ENCODE data around the gene UNC13B.
A peak's percentile ranks its signal among the peaks of the same experiment; 100 is the strongest.

UNC13B gene

GRCh38 chr9:35161713-35162604 is at the start of gene UNC13B:
Gene UNC13B (plus strand): TSS chr9:35162009. CDS start chr9:35162284, 275 bp downstream.
- CTCF ChIA-PET = interaction anchor here (0.6 kb wide), 1 partner anchor 31 kb away, joined by 4 read pairs; no protein-coding TSS in a partner anchor
- POLR2A ChIA-PET = interaction anchor here (0.7 to 2.1 kb wide), 8 partner anchors 11 to 328 kb away, joined by 3 to 13 read pairs (median 3); partner anchors contain the start of genes ATOSB, FANCG and RUSC2
- peak; percentile 97 for DNase-seq (ENCODE audit: extremely low spot score)
- TF ChIP-seq FOXA1 (IDR thresholded peaks at IDR 0.05) (no peak), CTBP1 (IDR thresholded peaks at IDR 0.05; ENCODE audit: borderline replicate concordance) (peak; percentile 57; the same call in 1 of the 2 replicates)

- no peak for TF ChIP-seq FOXK2 (IDR thresholded peaks at IDR 0.05)
- TF ChIP-seq SUZ12 (IDR thresholded peaks at IDR 0.05) = no peak
- TF ChIP-seq PKNOX1 (IDR thresholded peaks at IDR 0.05) = no peak
- no peak for TF ChIP-seq ZNF384 (IDR thresholded peaks at IDR 0.05)
- TF ChIP-seq BHLHE40 (IDR thresholded peaks at IDR 0.05; ENCODE audit: borderline replicate concordance) = no peak
- TF ChIP-seq TARDBP (IDR thresholded peaks at IDR 0.05) = no peak
- TF ChIP-seq CTBP1 (IDR thresholded peaks at IDR 0.05; ENCODE audit: borderline replicate concordance) = no peak
- TF ChIP-seq NFRKB (IDR thresholded peaks at IDR 0.05) = no peak
- DNase-seq (ENCODE audit: extremely low spot score) = no peak
- POLR2A ChIA-PET = interaction anchor here (1.9 kb wide), 1 partner anchor 41 kb away, joined by 6 read pairs; no protein-coding TSS in a partner anchor
- CTCF ChIA-PET = no interaction called here
Observed at GRCh38 chr9:35112257-35113020, 49.4 kb upstream of the UNC13B start.

GRCh38 chr9:35114113-35114839 is 47.5 kb upstream of the UNC13B start:
- POLR2A ChIA-PET = interaction anchor here (0.6 to 1.9 kb wide), 8 partner anchors 10 to 381 kb away, joined by 3 to 11 read pairs (median 4); partner anchors contain the start of genes FANCG, STOML2, UNC13B and VCP
- peak; percentile 43 for DNase-seq (ENCODE audit: extremely low spot score)
- TF ChIP-seq ELF4 (IDR thresholded peaks at IDR 0.05) (no peak), LEF1 (IDR thresholded peaks at IDR 0.05; ENCODE audit: borderline replicate concordance) (no peak), BHLHE40 (IDR thresholded peaks at IDR 0.05; ENCODE audit: borderline replicate concordance) (no peak), TARDBP (IDR thresholded peaks at IDR 0.05) (no peak), PKNOX1 (IDR thresholded peaks at IDR 0.05) (0 out of 2 replicates have a peak, but pooled peaks have one; percentile 12), L3MBTL2 (conservative IDR thresholded peaks at IDR 0.05) (no peak)
- CTCF ChIA-PET = interaction anchor here (0.7 kb wide), 1 partner anchor 214 kb away, joined by 3 read pairs; no protein-coding TSS in a partner anchor

- POLR2A ChIA-PET = interaction anchor here (0.6 to 1.9 kb wide), 5 partner anchors 11 to 381 kb away, joined by 3 to 11 read pairs (median 3); partner anchors contain the start of gene STOML2
- TF ChIP-seq ARNT (IDR thresholded peaks at IDR 0.05) = no peak
- CTCF ChIA-PET = interaction anchor here (1.7 kb wide), 1 partner anchor 12 kb away, joined by 4 read pairs; no protein-coding TSS in a partner anchor
- DNase-seq (ENCODE audit: extremely low spot score) = no peak
Observed at GRCh38 chr9:35114840-35115628, 46.8 kb upstream of the UNC13B start.

- ChIA-PET POLR2A (interaction anchor here (0.7 to 1.9 kb wide), 4 partner anchors 13 to 46 kb away, joined by 3 to 5 read pairs (median 4); partner anchors contain the start of genes STOML2 and UNC13B), CTCF (interaction anchor here (0.5 to 1.7 kb wide), 2 partner anchors 13 to 14 kb away, joined by 3 to 4 read pairs; no protein-coding TSS in a partner anchor)
- TF ChIP-seq L3MBTL2 (conservative IDR thresholded peaks at IDR 0.05) (peak; percentile 86), ZNF384 (IDR thresholded peaks at IDR 0.05) (no peak), FOXK2 (IDR thresholded peaks at IDR 0.05) (no peak), HDGF (IDR thresholded peaks at IDR 0.05; ENCODE audit: borderline replicate concordance) (0 out of 2 replicates have a peak, but pooled peaks have one; percentile 34), PKNOX1 (IDR thresholded peaks at IDR 0.05) (peak; percentile 84)
- peak; percentile 89 for DNase-seq (ENCODE audit: extremely low spot score)
Observed at GRCh38 chr9:35115680-35116538, 45.9 kb upstream of the UNC13B start, which contains the start of gene ATOSB. Gene ATOSB (minus strand): TSS chr9:35115862. CDS start chr9:35108274, 7,588 bp downstream.
